GM18870 (cell line): ENCODE measurements around the gene SCN2B.

Experiments used
- ATAC-seq: cut with Tn5 transposase; IDR thresholded peaks from one replicate; pipeline ENCODE4 v1.9.1; 2021; ENCODE audit warnings: moderate library complexity; ENCODE audit not compliant: unreplicated experiment

SCN2B gene

DNA sequence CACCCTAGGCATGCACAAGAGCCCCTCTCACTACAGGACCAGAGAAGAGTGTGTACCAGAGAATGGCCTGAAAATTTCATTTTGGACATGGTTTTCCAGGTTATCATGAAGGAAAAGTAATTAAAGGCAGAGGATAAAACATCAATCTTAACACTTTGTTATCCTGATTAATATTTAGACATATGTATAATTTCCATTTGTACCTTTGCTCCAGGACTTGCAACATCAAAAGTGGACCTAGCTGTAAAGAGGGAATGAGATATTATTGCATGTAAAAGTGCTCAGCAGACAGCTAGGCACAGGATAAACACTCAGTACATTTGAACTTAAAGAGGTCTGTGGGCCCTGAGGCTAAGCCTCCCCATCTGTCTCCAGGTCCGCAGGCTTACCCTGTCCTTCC is 21.8 kb downstream of the SCN2B start:
- no peak for ATAC-seq

DNA sequence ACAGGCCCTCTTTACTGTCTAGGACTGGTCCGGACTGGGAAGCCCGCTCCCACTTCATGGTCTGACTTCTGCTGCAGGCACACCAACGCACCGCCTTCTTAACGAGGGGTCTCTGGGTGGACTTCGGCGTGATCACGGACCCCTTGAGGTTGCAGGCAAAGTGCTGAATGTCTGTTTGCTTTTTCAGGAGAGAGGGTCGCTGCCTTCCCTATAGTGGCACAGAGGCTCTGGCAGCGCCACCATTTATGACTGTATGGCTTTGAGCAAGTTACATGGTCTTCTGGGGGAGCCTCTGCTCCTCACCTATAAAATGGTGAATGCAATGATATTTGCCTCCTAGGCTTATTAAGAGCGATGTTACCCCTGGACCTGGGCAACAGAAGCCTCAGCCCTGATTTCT is 22.5 kb downstream of the SCN2B start:
- ATAC-seq: no peak

DNA sequence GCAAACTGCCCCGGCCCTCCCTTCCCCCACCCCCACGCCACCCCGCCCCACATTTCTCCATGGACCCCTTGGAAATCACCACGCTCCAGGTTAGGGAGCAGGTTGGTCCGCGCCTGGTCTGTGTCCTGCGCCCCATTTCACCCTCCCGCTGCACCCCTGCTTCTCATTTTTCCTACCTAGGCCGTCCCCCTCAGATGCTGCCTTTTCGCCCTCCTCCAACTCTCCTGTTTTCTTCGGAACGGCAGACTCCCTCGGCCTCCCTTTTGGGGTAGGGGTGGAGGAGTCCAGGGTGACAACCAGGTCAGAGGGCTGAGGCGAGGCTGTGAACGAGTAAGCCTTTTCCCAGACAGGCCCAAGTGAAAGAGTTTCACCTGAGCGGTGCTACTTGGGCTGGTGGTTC is 22.9 kb downstream of the SCN2B start:
- no peak for ATAC-seq

DNA sequence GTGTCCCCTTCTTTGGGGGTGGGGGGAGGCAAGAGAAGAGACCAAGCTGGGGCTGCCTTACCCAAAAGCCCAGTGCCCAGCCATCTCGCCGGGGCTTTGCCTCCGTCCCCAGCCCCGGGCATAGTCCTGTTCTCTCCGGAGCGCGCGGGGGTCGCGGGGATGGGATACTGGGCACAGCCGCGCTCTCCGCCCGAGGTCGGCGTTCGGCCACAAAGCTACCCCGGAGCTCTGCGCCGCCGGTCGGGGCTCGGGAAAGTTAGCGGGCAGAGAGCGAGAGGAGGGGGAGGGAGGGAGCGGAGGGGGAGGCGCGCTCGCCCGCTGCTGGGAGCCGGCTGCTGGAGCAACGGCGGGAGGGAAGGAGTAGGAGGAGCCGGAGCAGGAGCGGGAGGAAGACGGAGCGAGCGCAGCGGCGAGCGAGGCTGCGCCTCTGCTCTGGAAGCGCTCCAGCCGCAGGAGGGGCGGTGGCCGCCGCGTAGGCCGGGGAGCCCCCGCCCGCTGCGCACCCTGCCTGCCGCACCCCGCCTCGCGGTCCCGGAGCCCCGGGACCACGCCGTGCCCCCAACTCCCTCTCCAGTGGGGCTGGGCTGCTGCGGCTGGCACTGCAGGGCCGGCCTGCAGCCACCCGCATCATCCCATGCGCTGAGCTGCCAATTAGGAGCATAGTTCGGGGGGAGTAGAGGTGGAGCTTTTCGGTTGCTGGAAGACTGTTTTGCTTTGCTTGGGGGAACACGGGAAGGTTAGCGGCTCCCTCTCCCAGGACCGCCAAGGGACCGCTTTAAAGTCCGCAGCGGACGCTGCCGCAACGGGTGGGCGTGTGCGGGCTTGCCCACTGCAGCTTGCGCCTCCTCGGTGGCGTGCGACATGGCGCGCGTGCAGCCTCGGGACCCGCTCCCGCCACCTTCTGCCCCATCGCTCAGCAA is 23.6 kb downstream of the SCN2B start, which contains the start of gene SCN4B:
TSS of gene SCN4B (minus strand) at position 272 of the 920 bp plus-strand sequence. CDS start at position 122, 150 bp downstream.
- ATAC-seq: no peak

DNA sequence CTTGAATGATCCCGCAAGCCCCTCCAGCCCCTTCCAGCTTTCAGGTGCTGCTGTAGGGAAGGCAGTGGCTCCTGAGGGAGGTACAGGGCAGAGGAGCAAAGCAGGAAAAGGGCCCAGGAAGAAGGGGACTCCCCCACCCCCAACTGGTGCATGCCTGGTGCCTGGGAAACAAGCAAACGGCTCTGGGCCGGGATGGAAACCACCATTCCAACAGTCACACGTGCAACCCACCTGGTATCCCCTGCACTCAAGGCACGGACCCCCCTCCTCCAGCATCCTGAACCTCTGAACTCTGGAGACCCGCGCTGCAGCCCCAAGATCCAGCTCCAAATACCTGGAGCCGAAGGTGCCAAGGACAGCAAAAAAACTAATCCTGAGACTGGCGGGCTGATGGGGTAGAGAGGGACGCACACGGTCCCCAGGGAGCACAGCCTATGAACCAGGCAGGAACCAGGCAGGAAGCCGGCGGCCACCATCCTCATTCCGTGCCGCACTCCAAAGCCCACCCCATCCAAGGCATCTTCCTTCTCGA is 24.4 kb downstream of the SCN2B start:
- no peak for ATAC-seq

DNA sequence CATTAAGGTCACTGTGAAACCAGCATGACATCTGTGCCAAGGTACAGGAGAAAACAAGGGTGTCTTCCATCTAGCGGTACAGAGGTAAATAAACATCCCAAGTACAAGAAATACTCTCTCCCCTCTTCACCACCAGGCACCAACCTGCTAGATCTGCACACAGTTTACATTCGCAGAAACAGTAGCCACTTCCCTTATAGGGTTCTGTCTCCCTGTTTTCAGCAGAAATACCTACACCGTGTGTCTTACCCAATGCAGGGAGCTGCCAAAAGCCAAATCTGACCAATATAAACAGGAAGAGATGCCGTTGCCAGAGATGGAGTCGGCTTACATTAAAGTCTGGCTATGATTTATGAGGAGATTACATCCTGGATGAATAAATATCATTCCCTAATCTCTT is 25.0 kb downstream of the SCN2B start:
- ATAC-seq: no peak

DNA sequence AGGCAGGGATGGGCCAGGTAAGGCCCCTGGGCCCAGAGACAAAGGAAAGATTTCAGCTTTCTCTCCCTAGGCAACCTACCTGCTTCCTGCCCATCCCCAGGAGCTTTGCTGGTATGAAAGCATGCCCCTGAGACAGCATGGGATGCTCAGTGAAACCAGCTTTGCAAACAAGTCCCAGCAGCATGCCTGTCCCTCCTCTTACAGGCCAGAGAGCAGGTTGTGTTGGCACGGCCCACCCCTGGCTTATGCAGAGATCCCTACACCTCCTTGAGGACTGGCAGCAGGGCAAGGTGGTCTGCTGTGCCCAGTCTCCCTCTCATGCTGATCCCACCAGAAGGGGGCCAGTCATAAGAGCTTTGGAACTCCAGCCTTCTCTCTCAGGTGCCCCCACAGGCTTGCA is 26.9 kb downstream of the SCN2B start:
- ATAC-seq: no peak

DNA sequence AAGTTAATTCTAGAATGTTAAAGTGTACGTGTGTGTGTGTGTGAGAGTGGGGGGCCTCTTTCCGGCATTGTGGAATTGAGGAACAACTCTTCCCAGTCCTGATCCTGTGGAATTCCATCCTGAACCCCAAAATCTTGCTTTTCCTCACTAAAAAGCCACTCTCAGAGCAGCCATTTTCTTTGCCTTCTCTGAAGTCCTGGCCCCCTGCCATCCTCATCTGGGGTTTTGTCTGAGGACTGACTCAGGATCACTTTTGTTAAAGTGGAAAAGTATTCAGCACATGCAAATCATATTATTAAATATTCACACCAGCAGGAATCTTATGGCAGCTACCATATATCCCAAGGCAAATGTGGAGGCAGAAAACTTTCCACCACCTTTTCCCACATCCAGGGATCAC is 27.6 kb downstream of the SCN2B start:
- no peak for ATAC-seq

DNA sequence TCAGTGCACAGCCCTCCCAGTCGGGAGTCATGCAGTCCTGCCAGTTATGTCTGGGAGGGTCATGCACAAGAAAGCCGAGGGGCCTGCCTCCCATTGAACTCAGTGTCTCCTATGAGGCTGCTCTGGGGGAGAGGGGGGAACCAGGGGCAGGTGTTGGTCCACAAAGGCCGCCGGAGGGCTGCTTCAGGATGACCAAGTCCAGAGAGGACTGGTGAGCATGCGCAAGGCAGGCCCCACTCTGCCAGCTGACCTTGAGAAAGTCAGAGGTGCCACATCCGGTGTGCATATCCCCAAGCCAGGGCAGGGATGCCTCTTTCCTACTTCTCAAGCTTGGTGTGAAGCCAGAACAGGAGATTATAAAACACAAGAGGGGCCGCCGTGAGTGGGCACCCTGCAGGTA is 28.2 kb downstream of the SCN2B start:
- ATAC-seq: no peak

DNA sequence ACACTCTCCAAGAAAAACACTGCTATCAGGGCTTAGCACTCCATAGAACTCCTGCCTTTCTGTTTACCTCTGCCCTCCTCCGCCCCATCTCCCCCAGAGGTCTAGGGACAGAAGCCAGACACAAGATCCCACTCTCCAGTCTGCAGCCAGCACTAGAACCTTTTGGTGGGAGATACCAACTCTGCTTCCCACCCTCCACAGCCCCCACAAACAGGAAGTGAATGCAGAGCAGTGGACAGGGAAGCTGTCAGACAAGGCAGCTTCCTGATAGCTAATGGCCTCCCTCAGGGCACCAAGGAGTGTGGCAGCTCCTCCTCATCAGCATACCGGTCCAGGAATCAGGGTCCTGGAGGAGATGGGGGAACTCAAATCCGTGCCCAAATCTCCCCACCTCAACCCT is 28.9 kb downstream of the SCN2B start:
- ATAC-seq: no peak

DNA sequence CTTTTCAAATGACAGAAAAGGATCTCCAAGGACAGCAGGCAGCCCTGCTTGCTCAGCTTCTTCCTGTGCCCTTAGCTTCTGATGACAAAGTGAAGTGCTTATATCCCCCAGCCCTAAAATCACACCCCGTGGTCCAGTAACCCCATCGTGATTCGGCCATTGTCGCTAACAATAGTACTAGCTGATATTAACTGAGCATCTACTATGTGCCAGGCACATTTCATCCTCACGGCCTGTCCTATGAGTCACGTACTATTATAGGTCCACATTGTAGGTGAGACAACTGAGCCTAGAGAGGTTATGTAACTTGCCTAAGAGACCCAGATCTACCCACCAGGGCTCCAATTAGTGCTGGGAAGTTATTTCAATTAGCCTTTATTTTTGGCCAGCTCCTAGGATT is 29.9 kb downstream of the SCN2B start:
- no peak for ATAC-seq

DNA sequence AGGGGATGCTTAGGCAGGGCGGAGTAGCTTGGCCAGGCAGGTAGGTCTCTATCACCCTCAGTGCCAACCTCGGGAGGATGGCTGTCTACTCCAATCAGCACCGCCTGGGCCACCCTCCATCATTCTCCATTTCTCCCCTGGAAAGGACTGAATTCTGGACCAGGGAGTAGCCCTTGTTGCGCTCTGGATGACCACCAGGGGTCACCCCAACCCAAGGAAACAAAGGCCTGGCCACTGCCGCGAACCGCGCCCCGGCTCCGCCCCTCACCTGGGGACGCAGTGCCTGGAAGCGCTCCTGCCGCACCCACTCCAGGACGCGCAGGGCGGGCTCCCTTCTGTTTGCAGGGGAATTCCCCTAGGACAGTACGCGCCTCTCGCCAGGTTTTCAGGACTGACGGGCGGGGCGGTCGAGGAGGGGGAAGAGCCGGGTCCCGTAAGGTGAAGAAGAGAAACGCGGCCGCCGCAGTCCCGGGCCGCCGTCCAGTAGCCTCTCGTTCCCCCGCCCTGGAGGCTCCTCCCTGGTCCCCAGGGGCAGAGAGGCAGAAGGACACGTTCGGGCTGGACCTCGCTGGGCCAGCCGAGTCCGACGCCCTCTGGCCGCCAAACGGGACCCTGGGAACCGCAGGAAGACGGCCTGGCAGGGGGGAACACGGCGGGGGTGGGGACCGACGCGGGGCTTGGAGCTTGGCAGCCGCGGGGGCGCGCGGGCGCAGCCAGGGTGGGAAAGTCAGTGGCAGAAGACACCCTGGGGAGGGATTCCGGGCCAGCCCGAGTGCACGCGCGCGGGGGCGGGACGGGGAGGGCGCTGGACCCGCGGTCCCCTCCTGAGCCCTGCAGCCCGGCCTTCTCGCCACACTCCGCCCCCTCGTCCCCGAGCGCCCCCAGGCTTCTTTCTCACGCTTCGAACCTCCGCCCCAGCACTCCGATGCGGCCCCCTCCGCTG is 30.9 kb downstream of the SCN2B start:
- ATAC-seq: peak; percentile 54

DNA sequence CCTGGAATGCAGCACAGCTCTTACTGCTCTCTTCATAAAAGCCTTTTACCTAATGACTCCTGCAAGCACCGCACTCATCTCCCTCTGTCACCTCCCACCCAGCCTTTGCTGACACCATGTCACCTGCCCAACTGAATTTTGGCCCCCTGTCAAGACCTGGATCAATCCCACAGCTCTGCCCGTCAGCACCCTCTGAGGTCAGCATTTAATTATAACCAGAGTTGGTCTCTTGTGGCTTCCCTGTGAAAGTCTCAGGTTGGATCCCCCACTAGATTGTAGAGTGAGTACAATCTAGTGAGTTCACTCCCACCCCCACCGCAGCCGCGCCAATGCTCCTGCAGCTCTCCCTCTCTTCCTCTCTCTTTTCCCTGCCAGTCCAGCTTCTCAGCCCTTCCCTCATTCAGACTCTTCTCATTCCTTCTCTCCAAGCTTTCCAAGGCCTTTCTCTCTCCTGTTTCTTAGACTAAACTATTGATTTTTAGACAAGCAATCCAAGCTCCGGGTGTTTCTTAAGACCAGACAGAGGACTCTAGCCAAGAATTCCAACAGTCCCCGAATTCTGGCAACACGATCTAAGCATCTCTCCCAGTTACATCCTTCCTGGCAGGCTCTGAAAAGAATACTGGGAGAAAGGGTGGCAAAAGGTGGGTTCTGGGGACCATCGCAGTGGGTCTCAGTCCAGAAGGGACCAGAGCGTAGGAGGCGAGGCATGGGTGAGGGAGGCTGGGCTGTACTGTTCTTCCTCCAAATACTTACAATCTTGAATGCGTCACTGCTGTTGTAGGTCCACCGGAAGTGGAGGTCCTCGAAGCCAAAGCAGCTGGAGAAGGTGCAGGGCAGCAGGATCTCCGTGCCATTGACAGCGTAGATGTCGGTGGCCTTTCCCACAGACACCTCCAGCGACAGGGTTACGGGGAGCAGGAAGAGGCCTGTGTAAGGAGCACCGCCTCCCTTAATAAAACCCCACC is 31.9 kb downstream of the SCN2B start:
- ATAC-seq: no peak

DNA sequence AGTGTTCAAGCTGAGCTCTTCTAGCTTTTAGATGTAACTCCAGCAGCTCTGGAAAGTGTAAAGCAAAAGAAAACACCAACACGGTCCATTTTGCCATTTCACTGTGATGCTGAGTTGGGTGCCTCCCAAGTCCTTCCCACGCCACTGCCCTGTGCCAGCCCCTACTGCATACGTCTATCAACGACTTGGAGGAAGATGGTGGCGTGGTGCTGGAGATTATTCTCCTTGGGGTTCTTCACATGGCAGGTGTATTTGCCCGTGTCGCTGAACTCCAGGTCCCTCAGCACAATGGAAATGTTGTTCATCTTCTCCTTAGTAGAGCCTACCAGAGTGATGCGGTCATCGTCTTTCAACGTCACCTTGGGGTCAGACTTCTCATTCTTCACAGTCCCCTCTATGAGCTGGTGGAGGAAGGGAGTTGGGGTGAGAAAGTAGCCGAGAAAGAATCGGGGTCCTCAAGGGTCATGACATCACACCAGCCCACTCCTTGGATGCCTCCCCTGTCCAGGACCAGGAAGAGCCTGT is 32.7 kb downstream of the SCN2B start:
- ATAC-seq: no peak

DNA sequence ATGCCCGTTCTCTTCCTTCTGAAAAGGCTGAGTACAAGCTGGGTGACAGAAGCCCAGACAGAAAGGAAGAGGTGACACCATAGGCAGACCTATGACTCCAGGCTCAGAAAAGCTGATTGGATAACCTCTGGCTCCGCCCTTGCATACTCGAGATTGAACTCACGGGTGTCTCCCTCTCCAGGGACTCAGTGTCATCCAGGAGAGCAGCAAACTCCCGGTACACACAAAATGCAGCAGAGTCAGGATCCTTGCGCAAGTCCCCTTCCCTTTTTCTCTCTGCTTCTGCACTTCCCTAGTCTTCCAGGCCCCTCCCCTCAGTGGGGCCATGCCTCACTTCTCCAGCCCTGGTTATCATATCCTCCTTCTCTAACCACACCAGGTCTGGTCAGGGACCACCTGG is 33.6 kb downstream of the SCN2B start:
- no peak for ATAC-seq

DNA sequence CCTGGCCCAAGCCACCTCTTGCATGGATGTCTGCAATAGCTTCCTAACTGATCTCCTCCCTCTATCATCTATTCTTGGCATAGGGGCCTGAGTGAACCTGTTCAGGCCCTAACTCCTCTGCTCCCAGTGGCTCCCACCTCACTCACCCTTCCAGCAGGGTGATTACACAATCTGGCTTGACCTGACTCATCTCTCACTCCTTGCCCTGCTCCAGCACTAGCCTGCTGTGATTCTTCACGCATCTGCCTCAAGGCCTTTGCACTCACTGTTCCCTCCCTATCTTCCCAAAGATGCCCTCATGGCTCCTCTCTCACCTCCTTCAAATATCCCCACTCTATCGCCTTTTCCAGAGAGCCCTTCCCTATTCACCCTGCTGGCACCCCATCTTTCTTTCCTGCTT is 34.4 kb downstream of the SCN2B start:
- ATAC-seq: no peak

DNA sequence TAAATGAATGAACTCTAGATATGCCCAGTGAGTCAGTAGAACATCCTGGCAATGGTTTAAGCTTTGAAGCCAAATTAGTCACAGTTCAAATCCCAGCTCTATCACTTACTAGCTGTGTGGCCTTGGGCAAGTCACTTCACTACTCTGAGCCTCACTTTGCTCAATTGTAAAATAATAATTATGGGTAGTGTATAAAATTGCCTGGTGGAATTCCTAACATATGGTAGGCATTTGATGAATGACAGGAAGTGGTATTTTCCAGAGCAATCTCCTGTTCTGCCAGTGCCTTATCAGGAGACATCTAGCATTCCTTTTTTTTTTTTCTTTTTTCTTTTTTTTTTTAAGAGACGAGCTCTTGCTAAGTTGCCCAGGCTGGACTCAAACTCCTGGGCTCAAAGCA is 36.9 kb downstream of the SCN2B start:
- no peak for ATAC-seq

DNA sequence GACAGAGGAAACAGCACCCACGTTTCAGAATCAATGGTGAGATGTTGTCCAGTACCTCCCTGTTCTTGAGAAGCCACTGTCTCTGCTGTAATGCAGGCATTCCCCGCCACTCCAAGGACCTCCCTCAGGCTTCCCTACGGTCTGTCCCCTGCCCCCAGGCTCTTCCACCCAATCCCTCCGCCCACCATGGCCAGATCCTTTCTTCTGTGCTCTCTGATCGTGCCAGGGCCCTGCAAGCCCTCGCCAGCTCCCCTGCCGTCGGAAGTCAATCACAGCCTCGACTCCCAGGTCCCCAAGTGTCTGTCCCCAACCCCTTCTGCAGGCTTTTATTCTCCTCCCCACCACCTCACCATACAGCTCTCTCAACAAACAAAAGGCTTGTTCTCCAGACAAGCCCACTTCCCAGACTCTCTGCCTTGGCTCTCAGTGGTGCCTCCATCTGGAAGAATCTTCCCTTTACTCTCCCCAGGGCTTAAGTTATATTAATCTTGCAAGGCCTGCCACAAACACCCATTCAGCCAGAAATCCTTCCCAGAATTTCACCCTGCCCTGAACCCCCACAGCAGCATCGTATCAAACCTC is 37.5 kb downstream of the SCN2B start:
- ATAC-seq: no peak

DNA sequence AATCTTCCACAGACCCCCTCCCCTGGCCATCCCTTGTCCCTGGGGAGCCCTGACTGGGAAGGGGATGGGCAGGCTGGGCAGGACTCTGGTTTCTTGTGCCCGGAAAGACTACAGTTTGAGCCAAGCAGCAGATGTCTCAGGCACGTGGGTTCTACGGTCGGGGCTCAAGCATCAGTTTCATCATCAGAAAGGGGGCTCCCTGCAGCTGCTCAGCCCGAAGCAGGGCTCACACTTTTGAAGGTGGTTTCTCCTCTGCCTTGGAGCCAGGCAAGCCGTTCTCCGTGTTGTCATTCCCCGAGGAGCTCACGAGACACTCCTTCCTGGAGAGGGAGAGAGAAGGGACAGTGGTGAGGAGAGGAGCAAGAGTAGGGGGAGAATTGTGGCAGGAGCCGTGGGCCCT is 39.6 kb downstream of the SCN2B start:
- ATAC-seq: no peak

DNA sequence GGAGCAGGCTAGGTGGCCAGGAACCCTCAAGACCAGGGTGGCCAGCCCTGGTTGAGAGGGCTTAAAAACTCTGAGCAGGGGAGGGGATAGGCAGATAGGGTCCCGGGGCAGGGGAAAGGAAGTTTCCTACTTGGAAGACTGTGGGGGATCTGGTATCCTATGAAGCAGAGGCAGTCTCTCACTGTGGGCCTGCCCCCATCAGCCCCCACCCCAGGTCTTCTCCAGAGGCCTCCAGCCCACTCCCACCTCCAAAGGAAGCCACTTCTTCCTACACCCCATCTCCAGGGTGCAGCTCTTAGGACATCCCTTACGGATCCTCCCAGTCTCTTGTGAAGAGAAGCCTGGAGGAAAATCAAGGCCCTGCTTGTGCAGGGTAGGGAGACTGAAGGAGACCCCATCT is 40.1 kb downstream of the SCN2B start:
- no peak for ATAC-seq
